ENCODE data around the gene ACSL3. TPM values are rescaled to one million over a fixed set of nuclear protein-coding genes. Genes with fewer than 3 reads are reported as not detected.

Gene ACSL3
- total RNA-seq, 1 donor from 2014 or later: 107 TPM

DNA sequence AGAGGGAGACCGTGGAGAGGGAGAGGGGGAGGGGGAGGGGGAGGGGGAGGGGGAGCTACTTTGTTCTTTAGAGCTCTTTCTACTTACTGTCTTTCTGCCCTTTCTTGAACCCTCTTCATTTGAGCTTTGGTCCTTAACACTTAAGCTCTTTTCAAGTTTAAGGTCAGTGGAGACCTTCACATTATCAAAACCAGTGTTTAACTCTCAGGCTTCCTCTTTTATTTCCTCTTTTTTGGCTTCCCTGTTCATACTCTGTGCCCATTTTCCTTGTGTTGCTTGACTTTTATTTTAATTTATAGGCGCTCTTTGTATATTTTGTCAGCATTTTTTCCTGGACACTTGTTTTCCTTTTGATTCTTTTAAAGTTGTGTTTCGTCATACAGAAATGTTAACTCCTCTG lies 37.1 kb downstream of the ACSL3 start:
- Mint-ChIP-seq H3K9me3 (ENCODE audit: low read depth) (no peaks in the 10 kb centered on the region), H3K4me3 (ENCODE audit: unreplicated experiment) (no peak overlapping the region), H3K27me3 (ENCODE audit: low read depth) (no peaks in the 10 kb centered on the region), H3K36me3 (ENCODE audit: low read depth) (peaks cover 2% of the 10 kb centered on the region), H3K27ac (ENCODE audit: unreplicated experiment) (no peak overlapping the region), H3K4me1 (ENCODE audit: low read depth) (peaks cover 58% of the 10 kb centered on the region)
- DNase-seq (ENCODE audit: low spot score): no peak
- TF ChIP-seq, protein P1, sequence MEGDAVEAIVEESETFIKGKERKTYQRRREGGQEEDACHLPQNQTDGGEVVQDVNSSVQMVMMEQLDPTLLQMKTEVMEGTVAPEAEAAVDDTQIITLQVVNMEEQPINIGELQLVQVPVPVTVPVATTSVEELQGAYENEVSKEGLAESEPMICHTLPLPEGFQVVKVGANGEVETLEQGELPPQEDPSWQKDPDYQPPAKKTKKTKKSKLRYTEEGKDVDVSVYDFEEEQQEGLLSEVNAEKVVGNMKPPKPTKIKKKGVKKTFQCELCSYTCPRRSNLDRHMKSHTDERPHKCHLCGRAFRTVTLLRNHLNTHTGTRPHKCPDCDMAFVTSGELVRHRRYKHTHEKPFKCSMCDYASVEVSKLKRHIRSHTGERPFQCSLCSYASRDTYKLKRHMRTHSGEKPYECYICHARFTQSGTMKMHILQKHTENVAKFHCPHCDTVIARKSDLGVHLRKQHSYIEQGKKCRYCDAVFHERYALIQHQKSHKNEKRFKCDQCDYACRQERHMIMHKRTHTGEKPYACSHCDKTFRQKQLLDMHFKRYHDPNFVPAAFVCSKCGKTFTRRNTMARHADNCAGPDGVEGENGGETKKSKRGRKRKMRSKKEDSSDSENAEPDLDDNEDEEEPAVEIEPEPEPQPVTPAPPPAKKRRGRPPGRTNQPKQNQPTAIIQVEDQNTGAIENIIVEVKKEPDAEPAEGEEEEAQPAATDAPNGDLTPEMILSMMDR (IDR thresholded peaks at IDR 0.05): no peak

DNA sequence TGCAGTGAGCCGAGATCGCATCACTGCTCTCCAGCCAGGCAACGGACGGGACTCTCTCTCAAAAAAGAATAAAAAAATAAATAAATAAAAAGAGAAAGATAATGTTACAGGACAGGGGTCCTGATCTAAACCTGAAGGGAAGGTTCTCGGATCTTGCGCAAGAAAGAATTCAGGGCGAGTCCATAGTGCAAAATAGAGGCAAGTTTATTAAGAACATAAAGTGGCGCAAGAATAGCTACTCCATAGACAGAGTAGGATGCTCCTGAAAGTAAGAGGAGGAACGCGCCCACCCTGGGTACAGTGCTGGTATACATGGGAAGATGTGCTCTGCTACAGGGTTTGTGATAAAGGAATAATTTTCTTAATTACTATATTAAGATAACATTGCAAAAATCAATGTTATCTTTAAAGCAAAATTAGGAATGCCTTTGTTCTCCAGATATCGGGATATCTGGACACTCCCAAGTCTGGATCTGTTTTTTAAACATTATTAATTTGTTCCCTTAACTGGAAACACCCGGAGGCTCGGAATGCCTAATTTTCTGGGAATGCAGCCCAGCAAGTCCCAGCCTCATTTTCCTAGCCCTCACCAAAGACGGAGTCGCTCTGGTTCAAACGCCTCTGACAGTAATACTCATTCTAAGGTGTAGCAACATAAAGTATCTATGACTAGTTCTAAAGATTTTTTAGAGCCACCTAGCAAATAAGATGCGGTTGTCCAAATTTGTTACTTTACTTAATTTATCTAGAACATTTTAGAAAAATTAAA lies 38.8 kb downstream of the ACSL3 start:
- H3K36me3 Mint-ChIP-seq (ENCODE audit: low read depth): peaks cover 2% of the 10 kb centered on the region
- TF ChIP-seq, protein P1 (IDR thresholded peaks at IDR 0.05): no peak
- H3K27me3 Mint-ChIP-seq (ENCODE audit: low read depth): no peaks in the 10 kb centered on the region
- no peak for DNase-seq (ENCODE audit: low spot score)
- no peaks in the 10 kb centered on the region for H3K9me3 Mint-ChIP-seq (ENCODE audit: low read depth)
- H3K4me3 Mint-ChIP-seq (ENCODE audit: unreplicated experiment): no peak overlapping the region
- H3K4me1 Mint-ChIP-seq (ENCODE audit: low read depth): peaks cover 61% of the 10 kb centered on the region
- peak overlapping the region; percentile 49 for H3K27ac Mint-ChIP-seq (ENCODE audit: unreplicated experiment)

DNA sequence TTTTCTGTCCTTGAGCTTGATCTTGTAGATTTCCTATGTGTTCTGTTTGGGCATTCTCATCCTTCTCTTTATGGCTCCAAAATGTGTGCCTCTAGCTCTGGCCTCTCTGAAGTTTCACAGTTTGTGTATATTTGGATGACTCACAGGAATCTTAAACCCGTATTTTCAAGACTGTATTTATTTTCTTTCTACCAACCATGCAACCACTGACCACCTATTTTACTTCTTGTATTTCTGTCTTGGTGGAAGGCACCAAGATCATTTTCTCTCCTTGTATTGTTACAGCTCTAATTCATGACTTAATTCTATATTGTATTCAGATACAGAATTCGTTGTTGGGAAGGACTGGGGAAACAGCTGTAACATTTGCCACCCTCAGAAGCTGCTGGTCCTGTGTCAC lies 39.5 kb downstream of the ACSL3 start:
- no peaks in the 10 kb centered on the region for H3K9me3 Mint-ChIP-seq (ENCODE audit: low read depth)
- no peaks in the 10 kb centered on the region for H3K27me3 Mint-ChIP-seq (ENCODE audit: low read depth)
- H3K27ac Mint-ChIP-seq (ENCODE audit: unreplicated experiment): peak overlapping the region; percentile 58
- DNase-seq (ENCODE audit: low spot score): no peak
- TF ChIP-seq, protein P1 (IDR thresholded peaks at IDR 0.05): no peak
- no peak overlapping the region for H3K4me3 Mint-ChIP-seq (ENCODE audit: unreplicated experiment)
- peaks cover 63% of the 10 kb centered on the region for H3K4me1 Mint-ChIP-seq (ENCODE audit: low read depth)
- peaks cover 2% of the 10 kb centered on the region for H3K36me3 Mint-ChIP-seq (ENCODE audit: low read depth)

DNA sequence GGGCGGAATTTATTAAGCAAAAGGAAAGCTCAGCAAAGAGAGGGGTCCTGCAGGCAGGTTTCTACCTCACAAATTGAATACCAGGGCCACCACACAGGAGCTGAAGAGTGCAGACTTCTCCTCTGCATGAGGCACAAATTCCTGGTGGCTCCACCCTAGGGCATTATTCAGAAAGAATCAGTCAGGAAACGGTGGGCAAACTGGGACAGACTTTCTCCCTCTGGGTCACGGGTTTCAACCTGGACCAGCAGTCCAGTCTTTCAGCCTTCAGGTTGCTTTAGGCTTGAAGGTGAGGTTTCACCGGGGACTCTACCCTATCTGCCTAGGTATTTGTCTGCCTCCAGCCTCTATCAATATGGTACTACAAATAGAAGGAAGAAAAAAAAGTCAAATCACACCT lies 41.8 kb downstream of the ACSL3 start:
- no peak overlapping the region for H3K4me3 Mint-ChIP-seq (ENCODE audit: unreplicated experiment)
- H3K4me1 Mint-ChIP-seq (ENCODE audit: low read depth): peaks cover 85% of the 10 kb centered on the region
- peaks cover 3% of the 10 kb centered on the region for H3K36me3 Mint-ChIP-seq (ENCODE audit: low read depth)
- DNase-seq (ENCODE audit: low spot score): no peak
- no peak overlapping the region for H3K27ac Mint-ChIP-seq (ENCODE audit: unreplicated experiment)
- TF ChIP-seq, protein P1 (IDR thresholded peaks at IDR 0.05): no peak
- H3K9me3 Mint-ChIP-seq (ENCODE audit: low read depth): no peaks in the 10 kb centered on the region
- no peaks in the 10 kb centered on the region for H3K27me3 Mint-ChIP-seq (ENCODE audit: low read depth)

DNA sequence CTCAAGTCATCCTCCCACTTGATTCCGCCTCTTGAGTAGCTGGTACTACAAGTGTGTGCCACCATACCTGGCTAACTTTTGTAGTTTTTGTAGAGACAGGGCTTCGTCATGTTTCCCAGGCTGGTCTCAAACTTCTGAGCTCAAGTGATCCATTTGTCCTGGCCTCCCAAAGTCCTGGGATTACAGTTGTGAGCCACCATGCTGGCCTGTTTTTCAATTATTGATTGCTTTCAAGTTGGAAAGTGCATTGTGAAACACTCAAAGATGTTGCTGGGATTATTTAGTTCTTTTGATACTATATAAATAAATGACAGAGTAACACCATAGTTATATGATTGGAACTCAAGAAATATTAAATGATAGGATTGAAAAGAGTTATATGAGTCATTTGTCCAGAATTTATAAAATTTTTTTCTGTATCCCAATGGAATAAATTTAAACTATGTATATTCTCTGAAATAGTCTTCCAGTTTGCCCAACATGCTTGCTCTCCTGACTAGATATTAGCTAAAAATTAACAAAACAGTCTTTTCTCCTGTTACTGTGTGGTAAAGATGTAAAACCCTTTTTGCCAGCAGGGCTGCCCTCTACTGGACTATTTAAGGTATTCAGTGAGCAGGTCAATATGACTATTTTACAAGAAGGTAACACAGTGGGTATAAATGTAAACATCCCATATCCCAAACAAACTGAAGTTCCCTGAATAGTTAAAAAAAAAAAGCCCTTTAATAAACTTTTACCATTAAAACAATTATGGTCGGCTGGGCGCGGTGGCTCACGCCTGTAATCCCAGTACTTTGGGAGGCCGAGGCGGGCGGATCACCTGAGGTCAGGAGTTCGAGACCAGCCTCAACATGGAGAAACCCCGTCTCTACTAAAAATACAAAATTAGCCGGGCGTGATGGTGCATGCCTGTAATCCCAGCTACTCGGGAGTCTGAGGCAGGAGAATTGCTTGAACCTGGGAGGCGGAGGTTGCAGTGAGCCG lies 42.7 kb downstream of the ACSL3 start:
- no peak for DNase-seq (ENCODE audit: low spot score)
- Mint-ChIP-seq H3K9me3 (ENCODE audit: low read depth) (no peaks in the 10 kb centered on the region), H3K27me3 (ENCODE audit: low read depth) (no peaks in the 10 kb centered on the region), H3K27ac (ENCODE audit: unreplicated experiment) (peak overlapping the region; percentile 85), H3K4me1 (ENCODE audit: low read depth) (peaks cover 87% of the 10 kb centered on the region), H3K36me3 (ENCODE audit: low read depth) (peaks cover 5% of the 10 kb centered on the region), H3K4me3 (ENCODE audit: unreplicated experiment) (no peak overlapping the region)
- TF ChIP-seq, protein P1 (IDR thresholded peaks at IDR 0.05): peak; percentile 88

Measured in chondrocyte (in vitro differentiated cells).